Tibial nerve (tissue), 4 donors: ENCODE measurements around the gene PRR5. TPM values are rescaled to one million over a fixed set of nuclear protein-coding genes. Genes with fewer than 3 reads are reported as not detected.

Source experiments
- DNase-seq, 2 donors: peaks; one replicate each; pipeline ENCODE4 v3.0.0-alpha.2; 2019; ENCODE audit warnings: low spot score in 2 of 2
- H3K27ac ChIP-seq, 4 donors: fragments of 200-600 bp; sonication (generic) in 3 of 4; one replicate each; pipeline ENCODE4 v1.5.1; 2017 to 2019; ENCODE audit warnings: mild to moderate bottlenecking in 1 of 4
- H3K27me3 ChIP-seq, 2 donors: fragments of 200-600 bp; sonication (generic) in 1 of 2; one replicate each; pipeline versions ENCODE4 v1.5.1 to v1.6.0; 2017 to 2019
- H3K36me3 ChIP-seq, 3 donors: fragments of 200-600 bp; sonication (generic); one replicate each; pipeline ENCODE4 v1.5.1; 2018 to 2019
- H3K4me1 ChIP-seq, 4 donors: fragments of 200-600 bp; sonication (generic) in 3 of 4; one replicate each; pipeline ENCODE4 v1.5.1; 2017 to 2019
- H3K4me3 ChIP-seq, 4 donors: fragments of 200-600 bp; sonication (generic) in 3 of 4; one replicate each; pipeline ENCODE4 v1.5.1; 2017 to 2019; ENCODE audit warnings: mild to moderate bottlenecking in 1 of 4, moderate library complexity in 1 of 4
- H3K9me3 ChIP-seq, 4 donors: fragments of 200-600 bp; sonication (generic) in 3 of 4; one replicate each; pipeline ENCODE4 v1.5.1; 2017 to 2019
- EP300 ChIP-seq, 2 donors: sonication (generic); formaldehyde crosslinking; IDR thresholded peaks; one replicate each; pipeline ENCODE4 v1.6.1; 2017; ENCODE audit warnings: antibody characterized with exemption in 2 of 2, mild to moderate bottlenecking in 1 of 2
- POLR2A ChIP-seq, 2 donors: fragments of 450-650 bp; IDR thresholded peaks; one replicate each; pipeline ENCODE4 v1.6.1; 2017; ENCODE audit warnings: antibody characterized with exemption in 2 of 2, mild to moderate bottlenecking in 2 of 2, moderate library complexity in 2 of 2
- whole genome bisulfite sequencing, 2 donors: methylation state at CpG; one replicate each; pipeline ENCODE4 v1.1.5; 2018; 5-methylcytosine and 5-hydroxymethylcytosine counted together
- total RNA-seq, 4 donors: library from RNA; depleted of rRNA; stranded (reverse); fragments of >200 nt; gene quantifications; one replicate each; pipeline ENCODE4 v1.1.0, GENCODE V29; 2016
- TF ChIP-seq, protein P1 (sequence below), 5 experiments: fragments of 200-600 bp in 3 of 5; fragments of 450-650 bp in 2 of 5; sonication (generic) in 3 of 5; IDR thresholded peaks; one replicate each; pipeline ENCODE4 v1.5.1; 2016 to 2019; ENCODE audit warnings: antibody characterized with exemption in 5 of 5, mild to moderate bottlenecking in 3 of 5, moderate library complexity in 2 of 5

The PRR5 gene
- total RNA-seq, 4 donors from 2014 or later: 40.4 to 68.4 (median 42.5) TPM

DNA sequence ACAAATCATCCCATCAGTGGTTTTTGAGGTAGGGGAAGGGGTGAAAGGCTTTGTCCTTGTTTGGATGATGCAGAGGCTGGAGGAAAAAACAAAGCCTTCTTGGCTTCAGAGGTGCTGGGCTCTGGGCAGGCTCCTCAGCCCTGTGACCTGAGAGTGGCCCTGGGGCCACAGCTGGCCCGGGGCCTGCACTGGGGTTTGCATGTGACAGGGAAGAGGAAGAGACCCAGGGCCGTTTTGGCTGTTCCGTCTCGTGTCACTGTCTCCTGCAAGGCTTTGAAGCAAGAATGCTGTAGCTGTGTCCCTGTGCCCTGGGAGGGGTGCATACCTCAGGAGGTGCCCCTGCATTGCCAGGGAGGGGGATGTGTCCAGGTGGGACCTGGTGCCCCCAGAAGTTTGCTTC is 63.0 kb downstream of the PRR5 start:
- DNase-seq: no peak
- H3K27me3 ChIP-seq: no peaks in the 10 kb centered on the region
- peaks cover 0 to 3% (median 0%) of the 10 kb centered on the region in 4 donors for H3K9me3 ChIP-seq
- no peak overlapping the region for H3K27ac ChIP-seq
- TF ChIP-seq POLR2A (IDR thresholded peaks at IDR 0.05): no peak
- TF ChIP-seq EP300 (IDR thresholded peaks at IDR 0.05): no peak
- TF ChIP-seq, protein P1, sequence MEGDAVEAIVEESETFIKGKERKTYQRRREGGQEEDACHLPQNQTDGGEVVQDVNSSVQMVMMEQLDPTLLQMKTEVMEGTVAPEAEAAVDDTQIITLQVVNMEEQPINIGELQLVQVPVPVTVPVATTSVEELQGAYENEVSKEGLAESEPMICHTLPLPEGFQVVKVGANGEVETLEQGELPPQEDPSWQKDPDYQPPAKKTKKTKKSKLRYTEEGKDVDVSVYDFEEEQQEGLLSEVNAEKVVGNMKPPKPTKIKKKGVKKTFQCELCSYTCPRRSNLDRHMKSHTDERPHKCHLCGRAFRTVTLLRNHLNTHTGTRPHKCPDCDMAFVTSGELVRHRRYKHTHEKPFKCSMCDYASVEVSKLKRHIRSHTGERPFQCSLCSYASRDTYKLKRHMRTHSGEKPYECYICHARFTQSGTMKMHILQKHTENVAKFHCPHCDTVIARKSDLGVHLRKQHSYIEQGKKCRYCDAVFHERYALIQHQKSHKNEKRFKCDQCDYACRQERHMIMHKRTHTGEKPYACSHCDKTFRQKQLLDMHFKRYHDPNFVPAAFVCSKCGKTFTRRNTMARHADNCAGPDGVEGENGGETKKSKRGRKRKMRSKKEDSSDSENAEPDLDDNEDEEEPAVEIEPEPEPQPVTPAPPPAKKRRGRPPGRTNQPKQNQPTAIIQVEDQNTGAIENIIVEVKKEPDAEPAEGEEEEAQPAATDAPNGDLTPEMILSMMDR (IDR thresholded peaks at IDR 0.05): no peak
- no peak overlapping the region for H3K4me3 ChIP-seq
- 34 to 40% methylated on average over 4 of the region's 4 CpGs for WGBS, 2 donors
- no peaks in the 10 kb centered on the region for H3K4me1 ChIP-seq
- H3K36me3 ChIP-seq: no peaks in the 10 kb centered on the region

DNA sequence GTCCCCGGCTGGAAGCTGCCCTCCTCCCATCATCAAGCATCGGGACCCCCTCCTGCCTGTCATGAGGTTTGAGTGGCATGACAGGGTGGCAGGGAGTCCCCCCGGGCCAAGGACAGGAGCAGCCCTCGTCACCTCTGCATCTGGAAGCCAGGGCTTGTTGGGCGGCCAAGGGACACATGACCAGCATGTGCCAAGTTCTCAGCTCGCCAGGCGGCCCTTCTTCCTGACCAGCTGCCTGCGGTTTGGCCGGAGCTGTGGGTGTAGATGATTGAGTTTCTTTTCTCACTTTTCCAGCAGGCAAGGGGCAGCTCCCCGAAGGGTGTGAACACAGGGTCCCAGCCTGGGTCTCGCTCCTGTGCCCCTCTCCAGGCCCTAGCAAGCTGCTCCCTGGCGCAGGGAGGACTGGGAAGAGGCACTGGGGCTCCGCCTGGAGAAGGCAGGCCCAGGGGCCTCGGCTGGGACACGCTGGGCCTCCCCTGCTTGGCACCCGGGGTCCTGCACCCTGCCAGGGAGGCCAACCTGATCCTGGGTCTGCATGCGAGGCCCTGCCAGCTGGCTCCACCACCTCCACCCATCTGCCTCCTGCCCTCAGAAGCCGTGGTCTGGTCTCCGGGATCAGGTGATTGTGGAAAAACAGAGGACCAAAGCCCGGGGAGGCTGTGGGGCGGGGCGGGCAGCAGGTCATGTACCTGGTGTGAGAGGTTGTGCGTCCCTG is 63.7 kb downstream of the PRR5 start:
- TF ChIP-seq, protein P1 (IDR thresholded peaks at IDR 0.05): no peak
- TF ChIP-seq POLR2A (IDR thresholded peaks at IDR 0.05) (no peak), EP300 (IDR thresholded peaks at IDR 0.05) (no peak)
- no peaks in the 10 kb centered on the region for H3K4me1 ChIP-seq
- H3K27me3 ChIP-seq: no peaks in the 10 kb centered on the region
- H3K27ac ChIP-seq: no peak overlapping the region
- 72 to 75% methylated on average over 15 to 19 of the region's 23 CpGs for WGBS, 2 donors
- H3K36me3 ChIP-seq: no peaks in the 10 kb centered on the region
- H3K4me3 ChIP-seq: no peak overlapping the region
- no peak for DNase-seq
- H3K9me3 ChIP-seq: peaks cover 0 to 3% (median 0%) of the 10 kb centered on the region in 4 donors

DNA sequence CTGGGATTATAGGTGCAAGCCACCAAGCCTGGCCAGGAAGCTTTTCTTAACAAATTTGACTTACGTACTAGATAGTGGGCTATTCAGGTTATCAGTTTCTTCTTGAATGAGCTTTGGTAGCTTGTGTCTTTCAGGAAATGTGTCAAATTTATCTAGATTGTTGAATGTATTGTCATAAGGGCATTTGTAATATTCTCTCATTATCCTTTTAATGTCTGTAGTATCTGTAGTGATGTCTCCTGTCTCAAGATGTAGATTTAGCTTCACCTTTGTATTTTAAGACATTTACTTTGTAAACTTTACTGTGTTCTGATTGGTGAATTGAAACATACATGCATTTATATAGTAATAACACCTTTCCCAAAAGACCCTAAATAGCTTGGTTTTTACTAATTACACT is 71.1 kb downstream of the PRR5 start:
- WGBS, 2 donors: 100% methylated on average over 1 of the region's 1 CpG
- no peak overlapping the region for H3K4me3 ChIP-seq
- TF ChIP-seq POLR2A (IDR thresholded peaks at IDR 0.05) (no peak), EP300 (IDR thresholded peaks at IDR 0.05) (no peak)
- TF ChIP-seq, protein P1 (IDR thresholded peaks at IDR 0.05): no peak
- H3K4me1 ChIP-seq: no peaks in the 10 kb centered on the region
- H3K27me3 ChIP-seq: no peaks in the 10 kb centered on the region
- peaks cover 0 to 14% (median 0%) of the 10 kb centered on the region in 4 donors for H3K9me3 ChIP-seq
- DNase-seq: no peak
- H3K27ac ChIP-seq: no peak overlapping the region
- H3K36me3 ChIP-seq: no peaks in the 10 kb centered on the region

DNA sequence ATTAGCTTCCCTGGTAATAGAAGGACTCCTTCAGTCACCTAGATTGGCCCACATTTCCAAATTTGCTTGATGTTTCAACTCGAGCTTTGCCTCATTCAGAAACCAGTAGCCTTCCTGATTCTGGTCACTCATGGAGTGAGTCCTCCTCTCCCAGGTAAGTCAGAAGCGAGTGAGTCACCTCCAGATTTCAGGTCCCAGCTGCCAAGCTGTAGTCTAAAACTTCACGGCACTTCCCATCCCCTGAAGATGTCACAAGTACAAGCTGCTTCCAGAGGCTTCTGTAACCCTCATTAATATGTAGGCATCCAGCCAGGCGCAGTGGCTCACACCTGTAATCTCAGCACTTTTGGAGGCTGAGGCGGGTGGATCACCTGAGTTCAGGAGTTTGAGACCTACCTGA is 73.9 kb downstream of the PRR5 start:
- TF ChIP-seq POLR2A (IDR thresholded peaks at IDR 0.05): no peak
- TF ChIP-seq EP300 (IDR thresholded peaks at IDR 0.05): no peak
- H3K27me3 ChIP-seq: no peaks in the 10 kb centered on the region
- H3K4me3 ChIP-seq: no peak overlapping the region
- no peak overlapping the region for H3K27ac ChIP-seq
- H3K9me3 ChIP-seq: peaks cover 0 to 14% (median 0%) of the 10 kb centered on the region in 4 donors
- H3K36me3 ChIP-seq: no peaks in the 10 kb centered on the region
- 90 to 92% methylated on average over 5 of the region's 5 CpGs for WGBS, 2 donors
- H3K4me1 ChIP-seq: no peaks in the 10 kb centered on the region
- no peak for DNase-seq

DNA sequence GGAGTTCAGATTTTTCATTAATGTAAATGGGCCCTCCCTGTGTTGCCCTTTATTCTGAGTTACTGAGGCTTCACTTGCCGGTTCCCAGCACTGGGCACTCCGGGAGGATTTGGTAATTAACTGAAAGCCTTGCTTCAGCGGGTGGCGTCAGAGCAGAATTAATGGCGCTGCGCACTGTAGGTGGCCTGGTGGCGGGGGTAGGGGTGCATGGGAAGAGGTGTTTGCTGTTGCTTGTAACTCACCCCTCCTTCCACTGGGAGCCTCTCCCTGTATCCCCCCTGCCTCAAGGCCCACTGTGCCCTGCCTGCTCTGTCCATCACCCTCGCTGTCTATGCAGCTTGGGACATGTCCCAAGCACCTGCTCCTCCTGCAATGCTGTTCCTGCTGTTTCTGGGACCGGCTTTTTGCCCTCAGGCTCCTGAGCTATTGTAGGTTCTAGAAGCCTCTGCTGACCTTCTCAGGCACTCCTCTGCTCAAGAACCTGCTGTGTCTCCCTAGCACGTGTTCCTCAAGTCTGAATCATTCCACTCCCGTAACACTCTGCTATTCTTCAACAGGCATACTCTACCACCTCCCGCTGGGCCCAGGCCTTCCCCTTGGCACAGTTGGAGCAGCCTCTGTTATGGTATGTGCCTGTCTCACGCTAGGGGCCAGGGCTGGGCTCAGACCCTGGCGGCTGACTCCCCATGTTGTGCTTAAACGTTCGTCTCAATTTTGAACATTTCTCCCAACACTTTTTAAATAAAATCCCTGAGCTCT is 74.8 kb downstream of the PRR5 start:
- 70 to 73% methylated on average over 16 of the region's 16 CpGs for WGBS, 2 donors
- no peaks in the 10 kb centered on the region for H3K4me1 ChIP-seq

More for the DNA sequence above, 74.8 kb downstream of the PRR5 start:
- Histone ChIP-seq H3K27ac (no peak overlapping the region), H3K27me3 (no peaks in the 10 kb centered on the region), H3K4me3 (no peak overlapping the region), H3K36me3 (no peaks in the 10 kb centered on the region), H3K9me3 (peaks cover 0 to 14% (median 0%) of the 10 kb centered on the region in 4 donors)
- no peak for DNase-seq
- TF ChIP-seq, protein P1 (IDR thresholded peaks at IDR 0.05): no peak
- TF ChIP-seq POLR2A (IDR thresholded peaks at IDR 0.05) (no peak), EP300 (IDR thresholded peaks at IDR 0.05) (no peak)
